HG02938 (cell line): Measurements from ENCODE around the gene IQSEC1.

Experiments used
- ATAC-seq: cut with Tn5 transposase; IDR thresholded peaks from one replicate; pipeline ENCODE4 v1.9.1; 2021; ENCODE audit warnings: mild to moderate bottlenecking, moderate library complexity; ENCODE audit not compliant: unreplicated experiment

The IQSEC1 gene

DNA sequence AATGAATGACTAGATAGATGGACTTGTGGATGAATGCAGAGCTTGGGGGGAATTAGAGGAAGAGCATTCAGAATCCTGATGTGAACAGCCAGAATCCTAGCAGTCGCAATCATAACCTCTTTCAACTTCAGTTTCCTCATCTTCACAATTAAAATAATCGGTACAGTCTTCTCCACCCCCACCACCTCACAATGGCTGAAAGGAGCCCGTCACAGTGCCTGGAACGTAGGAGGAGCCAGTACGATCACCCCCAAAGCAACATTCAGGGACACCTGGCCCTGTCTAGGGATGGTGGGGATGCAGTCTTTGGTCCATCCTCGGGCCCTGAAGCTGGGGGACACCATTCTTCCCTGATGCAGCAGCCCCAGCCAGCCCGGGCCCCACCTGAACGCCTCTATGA is 151.5 kb downstream of the IQSEC1 start:
- ATAC-seq: no peak

DNA sequence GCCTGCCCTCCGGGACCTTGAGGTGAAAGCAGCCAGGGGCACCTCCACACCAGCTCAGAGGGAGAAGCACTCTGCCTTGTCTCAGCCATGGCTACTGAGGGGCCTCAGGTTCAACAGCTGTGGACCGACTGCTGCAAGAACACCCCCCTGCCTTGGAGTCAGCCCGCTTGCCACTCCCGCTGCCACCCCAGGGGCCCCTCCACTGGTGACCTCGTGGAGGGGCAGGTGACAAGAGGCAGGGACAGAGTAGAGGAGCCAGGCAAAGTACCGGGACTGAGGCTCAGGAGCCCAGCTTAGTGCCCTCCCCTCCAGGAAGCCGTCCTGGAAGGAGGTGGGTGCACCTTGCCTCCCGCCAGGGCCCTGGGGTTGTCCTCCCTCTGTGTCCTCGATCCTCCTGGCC is 152.3 kb downstream of the IQSEC1 start:
- no peak for ATAC-seq

DNA sequence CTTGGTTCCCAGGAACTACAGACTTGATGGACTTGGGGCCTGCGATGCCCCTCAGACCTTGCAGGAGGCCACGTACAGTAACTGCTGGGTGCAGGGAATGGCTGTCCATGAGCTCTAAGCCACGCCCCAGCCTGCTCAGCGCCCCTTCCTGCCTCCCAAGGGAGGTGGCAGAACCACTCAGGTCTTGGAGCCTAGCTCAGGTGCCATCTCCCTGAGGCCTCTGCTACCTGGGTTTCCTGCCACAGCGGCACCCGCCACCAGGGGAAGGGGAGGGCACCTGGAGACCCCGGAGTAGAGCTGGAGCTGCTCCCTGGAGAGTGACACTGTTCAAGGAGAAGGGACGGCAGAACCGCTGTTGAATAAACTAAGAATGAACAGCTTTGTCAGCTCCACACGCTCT is 154.0 kb downstream of the IQSEC1 start:
- no peak for ATAC-seq

DNA sequence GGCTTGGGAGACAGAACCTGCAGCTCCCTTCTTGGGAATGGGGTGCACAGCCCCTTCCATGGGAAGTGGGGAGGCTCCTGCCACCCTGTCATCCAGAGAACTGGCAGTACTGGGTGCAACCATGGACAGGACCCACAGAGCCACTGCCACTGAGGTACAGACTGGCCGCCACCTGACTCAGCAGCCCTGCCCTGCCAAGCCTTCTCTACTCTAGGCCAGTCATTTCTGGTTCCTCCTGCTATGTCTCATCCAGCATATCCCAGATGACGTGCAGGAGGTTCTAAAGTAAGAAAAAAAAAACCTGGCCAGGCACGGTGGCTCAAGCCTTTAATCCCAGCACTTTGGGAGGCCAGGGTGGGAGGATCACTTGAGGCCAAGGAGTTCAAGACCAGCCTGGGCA is 155.0 kb downstream of the IQSEC1 start:
- no peak for ATAC-seq

DNA sequence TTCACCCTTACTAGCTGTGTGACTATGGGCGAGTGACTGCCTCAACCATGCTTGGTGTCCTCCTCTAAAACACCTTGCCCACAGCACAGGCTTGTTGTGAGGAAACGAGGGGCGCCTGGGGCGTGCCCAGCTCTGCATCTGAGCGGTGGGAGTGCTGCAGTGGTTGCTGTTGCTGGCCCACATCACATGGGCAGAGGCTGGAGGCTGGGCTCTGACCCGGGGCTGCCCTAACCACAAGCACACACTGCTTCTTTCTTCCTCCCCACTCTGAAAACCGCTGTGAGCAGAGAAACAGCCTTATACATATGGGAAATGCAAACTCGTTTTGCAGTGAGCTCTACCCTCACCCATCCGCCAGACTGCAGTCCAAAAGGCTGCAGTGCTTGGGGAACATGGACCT is 157.1 kb downstream of the IQSEC1 start:
- ATAC-seq: no peak

DNA sequence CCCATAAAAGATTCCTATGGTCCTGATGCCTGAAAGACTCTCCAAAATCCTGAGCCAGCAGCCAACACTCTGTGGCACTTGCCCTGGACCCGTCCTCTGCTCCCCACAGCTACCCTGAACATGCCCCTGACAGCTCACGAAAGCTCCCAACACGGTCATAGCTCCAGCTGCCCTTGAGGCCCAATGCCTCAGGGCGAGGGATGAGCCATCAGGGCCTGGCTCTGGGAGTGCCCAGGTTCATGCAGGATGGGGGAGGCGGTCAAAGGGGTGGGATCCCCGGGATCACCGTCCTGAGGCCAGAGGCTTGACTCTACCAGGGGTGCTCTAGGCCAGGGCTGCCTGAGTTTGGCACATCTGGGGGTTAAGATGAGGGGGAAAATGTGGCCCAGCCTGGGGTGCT is 159.1 kb downstream of the IQSEC1 start:
- ATAC-seq: no peak

DNA sequence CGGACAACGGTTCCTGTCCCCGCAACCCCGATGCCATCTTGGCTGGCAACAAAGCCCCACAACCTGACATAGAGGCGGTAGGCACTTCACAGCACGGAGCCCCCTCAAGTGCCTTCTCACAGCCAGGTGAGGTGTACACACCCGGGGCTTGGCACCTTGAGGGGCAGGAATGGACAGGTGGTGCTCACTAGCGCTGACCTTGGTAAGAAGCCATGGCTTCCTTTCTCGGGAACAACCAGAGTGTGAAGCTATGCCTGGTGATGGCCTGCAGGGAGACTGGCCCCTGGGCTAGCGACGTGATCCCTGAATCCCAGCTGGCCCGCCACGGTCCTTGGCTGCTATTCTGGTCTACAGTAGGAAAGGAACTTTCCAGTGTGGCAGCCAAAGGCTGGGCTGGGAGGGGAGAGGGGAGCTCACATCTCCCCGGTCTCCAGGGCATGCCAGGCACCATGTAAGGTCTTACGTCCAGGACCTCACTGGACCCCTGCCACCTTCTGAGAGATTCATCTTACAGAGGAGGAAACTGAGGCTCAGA is 161.3 kb downstream of the IQSEC1 start:
- no peak for ATAC-seq

DNA sequence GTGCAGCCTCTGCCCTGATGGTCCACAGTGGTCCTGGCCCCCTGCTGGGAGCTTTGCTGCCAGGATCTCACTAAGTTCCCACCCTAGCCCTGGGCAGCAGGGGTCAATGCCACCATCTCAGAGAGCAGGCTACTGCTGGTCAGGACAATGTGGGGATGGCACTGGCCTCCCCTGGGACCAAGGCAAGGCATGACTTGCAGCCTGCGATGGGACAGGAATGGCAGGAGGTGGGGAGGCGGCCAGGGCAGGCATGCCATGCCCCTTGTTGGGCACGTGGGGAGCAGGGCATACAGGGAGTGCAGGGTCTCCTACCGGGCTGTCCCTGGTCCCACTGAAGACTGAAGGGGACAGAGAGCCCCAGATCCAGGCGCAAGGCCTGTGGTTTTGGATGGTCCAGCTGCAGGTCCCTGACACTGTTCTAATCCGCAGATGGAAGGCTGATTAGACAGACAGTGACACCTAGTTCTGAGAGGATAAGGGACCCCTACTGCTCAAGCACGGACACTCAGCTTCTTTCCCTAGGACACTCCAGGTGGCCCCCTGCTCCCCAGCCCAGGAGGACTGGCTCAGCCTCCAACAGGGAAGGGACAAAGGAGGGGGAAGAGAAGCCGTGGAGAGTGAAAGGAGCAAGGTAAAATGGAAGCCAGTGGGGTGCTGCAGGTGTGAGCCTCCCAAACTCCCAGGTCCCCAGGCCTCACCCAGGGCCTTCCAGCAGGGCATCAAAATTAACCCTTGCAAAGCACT is 162.7 kb downstream of the IQSEC1 start:
- ATAC-seq: no peak

DNA sequence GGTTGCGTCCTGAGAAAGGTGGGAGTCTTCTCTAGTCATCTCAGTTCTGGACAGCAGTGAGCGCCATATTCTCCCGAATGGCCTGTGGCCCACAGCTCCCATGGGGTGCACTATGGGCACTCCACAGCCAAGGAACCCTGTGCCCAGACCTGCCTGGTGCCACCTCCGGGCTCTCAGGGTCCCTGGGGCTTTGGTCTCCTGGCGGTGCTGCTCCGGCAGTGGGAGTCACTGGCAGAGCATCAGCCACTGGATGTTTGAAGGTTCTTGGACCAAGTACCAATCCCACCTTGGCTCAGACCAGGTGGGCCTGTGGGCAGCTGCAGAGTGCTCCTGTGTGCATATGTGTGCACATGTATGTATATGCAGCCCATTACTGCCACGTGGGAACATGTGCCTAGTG is 163.5 kb downstream of the IQSEC1 start:
- no peak for ATAC-seq

DNA sequence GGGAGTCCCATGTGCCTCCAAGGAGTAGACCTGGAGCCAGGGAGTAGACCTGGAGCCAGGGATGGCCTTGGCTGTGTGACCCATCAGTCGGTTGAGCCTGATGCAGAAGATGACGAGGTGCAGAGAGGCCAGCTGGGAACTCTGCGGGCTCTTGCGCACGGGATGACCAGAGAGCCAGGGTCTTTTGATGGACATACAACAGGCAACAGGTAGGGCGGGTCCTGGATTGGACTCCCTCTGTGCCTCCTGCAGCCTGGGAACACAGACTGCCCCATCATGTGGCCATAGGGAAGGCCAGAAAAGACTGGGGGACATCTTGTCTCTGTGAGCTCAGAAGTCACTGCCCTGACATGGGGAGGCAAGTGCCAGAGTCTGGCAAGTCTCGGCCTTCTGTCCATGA is 164.4 kb downstream of the IQSEC1 start:
- ATAC-seq: no peak

DNA sequence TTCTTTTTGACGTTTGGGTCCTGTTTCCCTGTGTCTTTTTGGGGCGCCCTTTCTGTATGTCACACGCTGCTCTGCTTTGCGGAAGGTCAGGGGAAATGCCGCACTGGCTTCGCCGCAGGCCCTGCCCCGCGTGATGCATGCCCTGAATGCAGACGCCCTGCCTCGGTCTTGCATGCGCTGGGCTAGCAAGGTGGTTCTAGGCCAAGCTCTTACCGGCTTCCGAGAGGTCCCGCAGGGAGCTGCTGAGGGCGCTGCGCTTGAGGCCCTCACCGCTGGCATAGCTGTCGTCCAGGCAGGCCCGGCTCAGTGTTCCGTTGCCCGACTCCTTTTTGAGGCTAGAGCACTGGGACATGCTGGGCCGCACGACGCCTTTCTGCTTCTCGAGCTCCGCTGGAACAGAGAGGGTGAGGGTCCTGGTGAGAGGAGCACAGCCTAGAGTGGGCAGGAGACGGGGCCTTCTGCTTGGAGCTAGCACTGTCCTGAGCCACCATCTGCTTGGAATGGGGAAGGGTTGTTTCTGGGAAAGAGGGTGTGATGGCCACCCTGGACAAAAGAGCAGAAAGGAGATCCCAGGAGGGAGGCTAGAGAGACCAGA is 165.0 kb downstream of the IQSEC1 start:
- no peak for ATAC-seq

DNA sequence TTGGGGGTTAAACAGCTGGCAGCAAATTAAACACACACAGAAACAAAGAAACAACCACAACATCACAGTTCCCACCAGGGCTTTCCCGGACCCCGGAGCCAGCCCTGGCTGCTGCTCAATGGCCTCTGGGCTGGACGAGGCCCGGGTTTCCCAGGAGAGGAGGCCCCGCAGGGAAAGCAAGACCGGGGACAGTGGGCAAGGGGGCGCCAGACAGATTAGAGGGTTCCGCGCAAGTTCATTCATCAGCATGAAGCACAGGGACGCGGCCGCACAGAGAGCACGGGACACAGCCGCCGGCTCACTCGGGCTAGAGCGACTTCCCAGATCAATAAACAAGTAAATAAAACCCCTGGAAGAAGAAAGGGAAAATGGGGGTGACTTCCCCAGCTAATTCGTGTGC is 165.5 kb downstream of the IQSEC1 start:
- no peak for ATAC-seq

DNA sequence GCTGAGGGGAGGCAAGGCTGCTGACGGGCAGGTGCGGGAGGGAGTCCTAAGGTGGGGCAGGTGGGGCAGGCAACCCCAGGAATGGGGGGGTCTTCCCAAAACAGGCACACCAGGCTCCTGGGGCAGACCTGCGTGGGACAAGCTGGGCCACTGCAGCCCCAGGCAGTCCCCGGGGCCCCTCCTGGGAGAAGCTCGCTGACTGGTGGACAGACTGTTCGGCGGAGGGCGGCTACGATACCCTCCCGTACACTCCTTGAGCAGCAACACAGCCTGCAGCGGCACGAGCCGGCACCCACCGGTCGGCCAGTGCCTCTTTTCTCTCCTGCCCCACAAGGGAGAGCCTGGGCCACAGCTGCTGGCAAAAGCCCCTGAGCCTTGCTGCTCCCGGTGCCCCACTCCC is 165.9 kb downstream of the IQSEC1 start:
- ATAC-seq: no peak

DNA sequence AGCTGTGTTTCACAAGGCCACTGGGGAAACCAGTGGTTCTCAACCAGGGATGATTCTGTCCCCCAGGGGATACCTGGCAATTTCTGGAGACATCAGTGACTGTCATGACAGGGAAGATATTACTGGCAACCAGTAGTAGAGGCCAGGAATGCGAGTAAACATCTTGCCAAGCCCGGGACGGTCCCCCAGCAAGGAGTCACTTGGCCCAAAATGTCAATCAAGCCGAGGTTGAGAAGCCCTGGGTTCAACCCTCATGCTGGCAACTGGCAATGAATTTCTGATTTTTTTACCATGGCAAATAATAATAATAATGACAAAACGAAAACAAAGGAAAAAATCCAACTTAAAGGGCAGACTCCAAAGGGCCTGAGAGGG is 166.3 kb downstream of the IQSEC1 start:
- ATAC-seq: no peak

DNA sequence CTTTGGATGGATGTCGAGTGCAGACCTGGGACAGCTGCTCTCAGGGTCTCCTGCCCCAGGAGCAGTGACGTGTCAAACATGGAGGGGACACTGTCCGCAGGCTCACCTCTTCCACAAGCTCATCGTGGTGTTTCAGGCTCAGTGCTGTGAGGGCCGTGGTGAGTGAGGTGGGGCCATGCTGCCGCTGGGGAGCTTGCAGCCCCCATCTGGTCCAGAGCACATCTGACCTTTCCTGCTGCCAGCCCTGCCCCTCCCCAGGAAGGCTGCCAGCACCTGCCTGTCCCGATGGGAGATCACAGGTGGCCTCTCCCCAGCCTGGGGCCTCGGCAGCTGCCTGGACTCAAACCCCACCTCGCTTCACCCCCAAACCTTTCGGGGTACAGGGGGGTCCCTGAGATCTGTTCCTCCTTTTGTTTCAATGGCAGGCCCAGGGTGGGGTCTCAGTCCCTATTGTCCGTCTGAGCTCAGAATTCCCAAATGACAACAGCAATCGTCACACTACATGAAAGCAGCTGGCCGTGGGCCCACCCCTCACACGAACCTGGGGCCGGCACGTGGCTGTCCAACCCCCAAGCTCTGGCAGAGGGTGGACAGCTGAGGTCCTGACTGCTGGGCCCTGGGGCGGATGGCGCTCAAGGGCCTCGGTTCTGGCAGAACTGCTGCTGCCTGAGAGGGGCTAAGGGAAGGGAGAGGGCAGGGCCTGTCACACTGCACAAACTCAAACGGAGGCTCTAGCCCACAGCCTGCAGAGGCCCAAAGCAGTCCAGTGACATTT is 166.9 kb downstream of the IQSEC1 start:
- no peak for ATAC-seq

DNA sequence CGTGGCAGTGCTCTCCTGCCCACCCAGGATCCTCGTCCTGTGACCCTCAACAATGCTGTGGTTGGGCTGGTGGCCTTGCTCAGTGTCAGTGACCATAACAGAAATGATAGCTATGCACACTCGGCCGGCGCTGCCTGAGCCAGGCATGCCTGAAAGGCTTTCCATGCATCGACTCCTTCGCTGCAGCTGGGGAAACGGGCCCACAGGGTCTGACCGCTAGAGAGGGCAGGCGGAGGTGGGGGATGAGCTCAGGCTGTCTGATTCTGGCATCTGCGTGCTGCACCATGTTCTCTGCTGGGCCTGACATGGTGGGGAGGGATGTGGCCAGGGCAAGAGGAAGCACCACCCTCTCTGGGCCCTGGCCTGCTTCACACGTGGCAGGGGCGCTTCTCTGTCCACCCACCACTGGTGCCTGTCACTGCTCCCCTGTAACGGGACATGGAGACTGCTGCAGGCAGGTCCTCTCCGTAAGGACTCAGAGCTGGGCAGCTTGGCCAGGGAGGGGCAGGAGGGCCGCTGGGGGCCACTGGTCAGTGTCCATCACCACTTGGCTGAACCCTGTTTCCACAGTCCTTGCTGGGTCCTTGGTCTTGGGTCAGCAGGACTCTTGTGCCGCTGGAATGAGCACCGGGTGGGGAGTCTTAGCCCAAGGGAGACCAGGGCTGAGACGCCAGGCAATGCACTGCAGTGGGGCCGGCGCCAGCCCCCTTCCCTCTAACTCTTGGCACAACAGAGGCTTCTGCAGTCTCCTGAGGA is 167.7 kb downstream of the IQSEC1 start:
- ATAC-seq: no peak

DNA sequence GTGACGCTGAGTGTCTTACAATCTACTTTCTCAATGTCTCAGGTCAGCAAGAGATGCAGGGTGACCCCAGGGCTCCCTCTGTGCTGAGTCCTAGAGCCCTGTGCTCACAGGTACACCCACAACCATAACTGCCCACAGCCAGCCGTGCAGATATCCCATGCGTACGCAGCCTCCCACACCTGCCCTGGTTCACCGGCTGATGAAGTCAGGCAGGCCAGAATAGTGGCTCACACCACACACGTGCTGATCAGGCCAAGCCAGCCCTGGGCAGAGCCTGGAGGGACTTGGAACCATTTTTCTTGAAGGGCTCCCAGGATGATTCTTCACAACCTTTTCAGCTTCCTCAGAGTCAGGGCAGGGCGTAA is 168.3 kb downstream of the IQSEC1 start:
- ATAC-seq: no peak

DNA sequence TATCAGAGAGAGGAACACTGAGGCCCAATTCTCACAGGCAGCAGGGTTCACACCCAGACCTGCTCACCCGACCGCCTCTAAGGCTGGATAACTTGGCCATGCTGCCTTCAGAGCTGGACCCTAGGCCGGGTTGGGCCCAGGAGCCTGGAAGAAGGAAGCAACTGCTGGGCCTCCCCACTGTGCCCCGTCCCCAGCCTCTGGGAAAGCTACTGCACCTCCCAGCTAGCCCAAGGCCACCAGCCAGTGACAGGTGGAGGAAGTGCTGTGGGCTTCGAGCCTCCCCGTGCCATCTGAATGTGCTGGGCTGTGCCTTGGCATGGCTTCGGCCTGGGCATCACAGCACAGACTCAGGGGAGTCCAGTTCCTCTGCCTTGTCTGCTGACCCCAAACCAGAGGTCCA is 169.3 kb downstream of the IQSEC1 start:
- ATAC-seq: no peak

DNA sequence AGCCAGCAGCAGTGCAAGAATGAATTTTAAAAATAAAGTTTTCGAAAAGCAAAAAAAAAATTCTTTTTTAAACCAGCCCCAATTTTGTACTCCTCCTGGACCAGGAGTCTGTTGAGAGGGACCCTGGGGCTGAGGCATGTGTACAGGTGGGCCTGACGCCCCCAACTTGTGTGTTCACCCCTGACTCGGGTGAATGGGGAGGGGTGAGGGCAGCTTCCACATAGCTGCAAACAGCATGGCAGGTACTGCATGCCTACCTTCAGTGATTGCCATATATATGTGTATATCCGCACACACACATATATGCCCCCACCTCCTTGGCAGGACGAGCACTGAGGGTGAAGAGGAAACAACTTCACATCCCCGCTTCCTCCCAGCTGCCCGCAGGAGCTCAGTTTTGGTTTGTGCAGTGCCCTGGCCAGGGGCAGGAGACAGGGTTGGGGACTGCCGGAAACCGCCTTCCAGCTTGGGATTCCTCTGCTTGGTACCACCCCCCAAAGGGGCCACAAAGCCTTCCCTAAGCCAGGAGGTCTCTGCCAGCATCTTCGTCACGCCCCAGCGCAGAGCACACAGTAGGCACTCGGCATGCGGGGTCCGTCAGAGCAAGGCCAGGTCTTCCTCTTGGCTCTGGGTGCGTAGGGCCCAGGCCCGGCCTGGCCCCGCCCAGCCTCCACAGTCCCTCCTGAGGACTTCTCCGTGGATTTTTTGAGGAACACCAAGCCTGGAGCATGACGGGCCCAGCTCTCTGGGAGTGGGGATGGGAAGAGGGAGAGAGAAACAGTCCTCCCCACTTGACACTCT is 170.0 kb downstream of the IQSEC1 start:
- ATAC-seq: no peak

DNA sequence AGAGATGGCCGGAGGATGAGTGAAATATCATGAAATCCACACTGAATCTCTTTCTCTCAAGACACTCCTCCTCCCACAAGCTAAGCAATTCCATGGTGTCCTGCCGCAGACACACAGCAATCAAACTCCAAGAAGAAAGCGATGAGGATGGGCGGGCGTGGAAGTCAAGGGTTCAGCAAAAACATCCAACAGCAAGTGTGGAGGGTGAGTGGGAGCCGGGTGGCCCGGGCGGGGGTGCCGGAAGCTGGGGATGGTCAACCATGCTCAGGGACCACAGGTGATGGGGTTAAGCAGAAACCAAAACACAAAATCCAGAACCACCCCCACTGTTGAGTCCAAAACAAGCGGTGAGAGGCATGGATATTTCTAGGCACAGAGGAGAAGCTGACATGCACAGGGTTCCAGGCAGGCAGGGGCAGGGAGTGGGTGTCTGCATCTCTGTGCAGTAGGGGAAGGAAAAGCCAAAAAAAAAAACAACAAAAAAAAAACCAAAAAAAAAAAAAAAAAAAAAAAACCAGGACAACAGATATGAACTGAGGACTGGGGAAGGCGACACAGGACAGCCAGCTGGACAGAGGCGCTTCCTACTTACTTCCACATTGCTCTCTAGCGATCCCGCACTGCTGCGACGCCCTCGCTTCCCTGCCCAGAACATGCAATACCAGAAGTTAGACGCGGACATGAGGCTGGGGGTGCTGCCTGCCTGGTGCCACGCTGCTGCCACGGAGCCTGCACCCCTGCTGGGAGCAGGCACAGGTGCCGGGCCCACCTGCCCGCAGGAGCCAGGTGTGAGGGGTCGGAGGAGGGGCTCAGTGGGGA is 170.8 kb downstream of the IQSEC1 start:
- no peak for ATAC-seq
